Liver (tissue), 9 donors: Measurements from ENCODE around the gene KLHL24. TPM values are rescaled to one million over a fixed set of nuclear protein-coding genes. Genes with fewer than 3 reads are reported as not detected.

ENCODE experiments used
- DNase-seq: peaks from one replicate; pipeline ENCODE4 v3.0.0-alpha.2; 2017; ENCODE audit warnings: low spot score
- H3K27ac ChIP-seq, 2 donors: one replicate each; pipeline ENCODE4 v1.7.0; 2013; ENCODE audit warnings: inconsistent platforms in 2 of 2, low read length in 2 of 2, control low read depth in 1 of 2, low read depth in 1 of 2, mild to moderate bottlenecking in 1 of 2
- H3K27me3 ChIP-seq, 4 donors: one replicate each; pipeline versions ENCODE4 v1.6.1 to v1.7.0; 2013; ENCODE audit warnings: low read length in 3 of 4, inconsistent platforms in 1 of 4, mild to moderate bottlenecking in 1 of 4, moderate library complexity in 1 of 4; ENCODE audit not compliant: control insufficient read depth in 4 of 4, insufficient read depth in 4 of 4
- H3K36me3 ChIP-seq, 4 donors: one replicate each; pipeline versions ENCODE4 v1.6.1 to v1.7.0; 2013; ENCODE audit warnings: low read length in 3 of 4, mild to moderate bottlenecking in 3 of 4, low read depth in 1 of 4, moderate library complexity in 1 of 4; ENCODE audit not compliant: control insufficient read depth in 4 of 4, insufficient read depth in 3 of 4
- H3K4me1 ChIP-seq, 4 donors: one replicate each; pipeline versions ENCODE4 v1.6.1 to v1.7.0; 2013; ENCODE audit warnings: low read length in 3 of 4, mild to moderate bottlenecking in 3 of 4, moderate library complexity in 1 of 4; ENCODE audit not compliant: control insufficient read depth in 4 of 4, insufficient read depth in 4 of 4
- H3K4me3 ChIP-seq, 3 donors: one replicate each; pipeline versions ENCODE4 v1.6.1 to v1.7.0; 2013; ENCODE audit warnings: low read length in 3 of 3, control low read depth in 1 of 3, low read depth in 1 of 3, mild to moderate bottlenecking in 1 of 3
- H3K9ac ChIP-seq, 2 donors: one replicate each; pipeline ENCODE4 v1.7.0; 2013; ENCODE audit warnings: low read length in 2 of 2, mild to moderate bottlenecking in 2 of 2, moderate library complexity in 2 of 2, control low read depth in 1 of 2, low read depth in 1 of 2
- H3K9me3 ChIP-seq, 4 donors: one replicate each; pipeline versions ENCODE4 v1.6.1 to v1.7.0; 2013; ENCODE audit warnings: low read length in 3 of 4; ENCODE audit not compliant: control insufficient read depth in 4 of 4
- CTCF ChIP-seq: fragments of 150-350 bp; IDR thresholded peaks from 2 replicates; pipeline ENCODE4 v1.5.1; 2017; ENCODE audit warnings: improper control_type of control experiment, low read depth, low read length; ENCODE audit not compliant: missing input control
- EGR1 ChIP-seq, 2 donors: IDR thresholded peaks; 2 replicates each; pipeline ENCODE4 v1.6.1; 2016 to 2018; ENCODE audit warnings: antibody characterized with exemption in 2 of 2, low read depth in 2 of 2
- FOXA1 ChIP-seq: IDR thresholded peaks from 2 replicates; pipeline ENCODE4 v1.6.1; 2016; ENCODE audit warnings: antibody characterized with exemption
- FOXA2 ChIP-seq: IDR thresholded peaks from 2 replicates; pipeline ENCODE4 v1.6.1; 2016; ENCODE audit warnings: antibody characterized with exemption
- GABPA ChIP-seq, 2 donors: IDR thresholded peaks in 1 of 2; conservative IDR thresholded peaks in 1 of 2; 2 replicates each; pipeline ENCODE4 v1.6.1; 2016; ENCODE audit warnings: antibody characterized with exemption in 2 of 2, mild to moderate bottlenecking in 1 of 2, moderate library complexity in 1 of 2
- HNF4A ChIP-seq, 2 donors: conservative IDR thresholded peaks; 2 replicates each; pipeline ENCODE4 v1.6.1; 2016; ENCODE audit warnings: antibody characterized with exemption in 2 of 2, mild to moderate bottlenecking in 2 of 2
- HNF4G ChIP-seq: IDR thresholded peaks from 2 replicates; pipeline ENCODE4 v1.6.1; 2016; ENCODE audit warnings: antibody characterized with exemption
- JUND ChIP-seq, 2 donors: IDR thresholded peaks; 2 replicates each; pipeline ENCODE4 v1.6.1; 2016; ENCODE audit warnings: antibody characterized with exemption in 2 of 2
- NR2F2 ChIP-seq: IDR thresholded peaks from 2 replicates; pipeline ENCODE4 v1.6.1; 2016; ENCODE audit warnings: antibody characterized with exemption
- RAD21 ChIP-seq, 2 donors: IDR thresholded peaks; 2 replicates each; pipeline ENCODE4 v1.6.1; 2016; ENCODE audit warnings: antibody characterized with exemption in 2 of 2, mild to moderate bottlenecking in 2 of 2
- RXRA ChIP-seq, 2 donors: IDR thresholded peaks; 2 replicates each; pipeline ENCODE4 v1.6.1; 2017 to 2018; ENCODE audit warnings: antibody characterized with exemption in 2 of 2, mild to moderate bottlenecking in 1 of 2
- SP1 ChIP-seq: IDR thresholded peaks from 2 replicates; pipeline ENCODE4 v1.6.1; 2018; ENCODE audit warnings: antibody characterized with exemption, mild to moderate bottlenecking
- TAF1 ChIP-seq: conservative IDR thresholded peaks from 2 replicates; pipeline ENCODE4 v1.6.1; 2016; ENCODE audit warnings: antibody characterized with exemption, mild to moderate bottlenecking
- YY1 ChIP-seq: IDR thresholded peaks from 2 replicates; pipeline ENCODE4 v1.6.1; 2016; ENCODE audit warnings: antibody characterized with exemption, mild to moderate bottlenecking
- ZBTB33 ChIP-seq: IDR thresholded peaks from 2 replicates; pipeline ENCODE4 v1.6.1; 2016; ENCODE audit warnings: antibody characterized with exemption
- WGBS: extraction: QIAGEN DNeasy Blood & Tissue Kit; methylation state at CpG from one replicate; pipeline ENCODE4 v1.1.7; 2013; 5-methylcytosine and 5-hydroxymethylcytosine counted together
- polyA plus RNA-seq, 2 donors: library from polyadenylated mRNA; stranded (reverse) in 1 of 2; unstranded in 1 of 2; fragments of 200-250 nt in 1 of 2; fragments of >200 nt in 1 of 2; fragmentation: Nextera tagmentation in 1 of 2; extraction: Ambion mirVana in 1 of 2; gene quantifications; one replicate each; pipeline versions ENCODE4 v1.2.1 to v1.2.3, GENCODE V29; 2013 to 2015
- total RNA-seq, 2 donors: library from RNA; depleted of rRNA; stranded (reverse); fragments of >200 nt; gene quantifications; one replicate each; pipeline ENCODE4 v1.2.3, GENCODE V29; 2014
- TF ChIP-seq, protein P1 (sequence below): IDR thresholded peaks from 2 replicates; pipeline ENCODE4 v1.6.1; 2016; ENCODE audit warnings: antibody characterized with exemption
- TF ChIP-seq, protein P2 (sequence below): IDR thresholded peaks from 2 replicates; pipeline ENCODE4 v1.6.1; 2016; ENCODE audit warnings: antibody characterized with exemption
- TF ChIP-seq, protein P3 (sequence below): IDR thresholded peaks from 2 replicates; pipeline ENCODE4 v1.6.1; 2016; ENCODE audit warnings: antibody characterized with exemption, mild to moderate bottlenecking
- donor health status: healthy.
- donor health status: healthy.
- donor health status: healthy.
- donor health status: healthy.
- donor health status: healthy.

KLHL24 gene
- total and polyA plus RNA-seq, 4 donors: 6.4 to 81.8 (median 18.4) TPM

GRCh38 chr3:183619010-183619409 lies 16.4 kb upstream of the KLHL24 start:
- Histone ChIP-seq H3K27ac (no peak overlapping the region), H3K9ac (no peak overlapping the region), H3K36me3 (no peaks in the 10 kb centered on the region), H3K4me1 (no peaks in the 10 kb centered on the region), H3K4me3 (no peak overlapping the region), H3K27me3 (no peaks in the 10 kb centered on the region), H3K9me3 (no peaks in the 10 kb centered on the region)
- DNase-seq: no peak
- no peak for TF ChIP-seq ZBTB33
- TF ChIP-seq CTCF: no peak
- no peak for TF ChIP-seq YY1
- no peak for TF ChIP-seq SP1
- no peak for TF ChIP-seq FOXA1
- TF ChIP-seq JUND (IDR thresholded peaks at IDR 0.05): no peak
- TF ChIP-seq GABPA (IDR thresholded peaks at IDR 0.05 in 1 of 2, conservative IDR thresholded peaks at IDR 0.05 in 1 of 2): no peak
- TF ChIP-seq, protein P1, sequence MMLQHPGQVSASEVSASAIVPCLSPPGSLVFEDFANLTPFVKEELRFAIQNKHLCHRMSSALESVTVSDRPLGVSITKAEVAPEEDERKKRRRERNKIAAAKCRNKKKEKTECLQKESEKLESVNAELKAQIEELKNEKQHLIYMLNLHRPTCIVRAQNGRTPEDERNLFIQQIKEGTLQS: no peak
- TF ChIP-seq, protein P2, sequence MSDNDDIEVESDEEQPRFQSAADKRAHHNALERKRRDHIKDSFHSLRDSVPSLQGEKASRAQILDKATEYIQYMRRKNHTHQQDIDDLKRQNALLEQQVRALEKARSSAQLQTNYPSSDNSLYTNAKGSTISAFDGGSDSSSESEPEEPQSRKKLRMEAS: no peak
- no peak for TF ChIP-seq EGR1 (IDR thresholded peaks at IDR 0.05; ENCODE audit: low read depth in 2 of 2)
- TF ChIP-seq RAD21 (IDR thresholded peaks at IDR 0.05): no peak
- no peak for TF ChIP-seq NR2F2
- TF ChIP-seq HNF4A (conservative IDR thresholded peaks at IDR 0.05): no peak
- no peak for TF ChIP-seq TAF1
- TF ChIP-seq HNF4G: no peak
- 83% methylated on average over 4 of the region's 4 CpGs for WGBS

- Histone ChIP-seq H3K9me3 (no peaks in the 10 kb centered on the region), H3K36me3 (no peaks in the 10 kb centered on the region), H3K27me3 (no peaks in the 10 kb centered on the region), H3K4me3 (no peak overlapping the region), H3K9ac (no peak overlapping the region), H3K4me1 (no peaks in the 10 kb centered on the region), H3K27ac (no peak overlapping the region)
- TF ChIP-seq, protein P2: no peak
- TF ChIP-seq EGR1 (IDR thresholded peaks at IDR 0.05; ENCODE audit: low read depth in 2 of 2) (no peak), TAF1 (no peak), GABPA (IDR thresholded peaks at IDR 0.05 in 1 of 2, conservative IDR thresholded peaks at IDR 0.05 in 1 of 2) (no peak), FOXA2 (no peak), CTCF (no peak), NR2F2 (no peak), JUND (IDR thresholded peaks at IDR 0.05) (no peak), RXRA (IDR thresholded peaks at IDR 0.05) (no peak), RAD21 (IDR thresholded peaks at IDR 0.05) (no peak), ZBTB33 (no peak), YY1 (no peak), FOXA1 (no peak)
- TF ChIP-seq, protein P1: no peak
- TF ChIP-seq, protein P3, sequence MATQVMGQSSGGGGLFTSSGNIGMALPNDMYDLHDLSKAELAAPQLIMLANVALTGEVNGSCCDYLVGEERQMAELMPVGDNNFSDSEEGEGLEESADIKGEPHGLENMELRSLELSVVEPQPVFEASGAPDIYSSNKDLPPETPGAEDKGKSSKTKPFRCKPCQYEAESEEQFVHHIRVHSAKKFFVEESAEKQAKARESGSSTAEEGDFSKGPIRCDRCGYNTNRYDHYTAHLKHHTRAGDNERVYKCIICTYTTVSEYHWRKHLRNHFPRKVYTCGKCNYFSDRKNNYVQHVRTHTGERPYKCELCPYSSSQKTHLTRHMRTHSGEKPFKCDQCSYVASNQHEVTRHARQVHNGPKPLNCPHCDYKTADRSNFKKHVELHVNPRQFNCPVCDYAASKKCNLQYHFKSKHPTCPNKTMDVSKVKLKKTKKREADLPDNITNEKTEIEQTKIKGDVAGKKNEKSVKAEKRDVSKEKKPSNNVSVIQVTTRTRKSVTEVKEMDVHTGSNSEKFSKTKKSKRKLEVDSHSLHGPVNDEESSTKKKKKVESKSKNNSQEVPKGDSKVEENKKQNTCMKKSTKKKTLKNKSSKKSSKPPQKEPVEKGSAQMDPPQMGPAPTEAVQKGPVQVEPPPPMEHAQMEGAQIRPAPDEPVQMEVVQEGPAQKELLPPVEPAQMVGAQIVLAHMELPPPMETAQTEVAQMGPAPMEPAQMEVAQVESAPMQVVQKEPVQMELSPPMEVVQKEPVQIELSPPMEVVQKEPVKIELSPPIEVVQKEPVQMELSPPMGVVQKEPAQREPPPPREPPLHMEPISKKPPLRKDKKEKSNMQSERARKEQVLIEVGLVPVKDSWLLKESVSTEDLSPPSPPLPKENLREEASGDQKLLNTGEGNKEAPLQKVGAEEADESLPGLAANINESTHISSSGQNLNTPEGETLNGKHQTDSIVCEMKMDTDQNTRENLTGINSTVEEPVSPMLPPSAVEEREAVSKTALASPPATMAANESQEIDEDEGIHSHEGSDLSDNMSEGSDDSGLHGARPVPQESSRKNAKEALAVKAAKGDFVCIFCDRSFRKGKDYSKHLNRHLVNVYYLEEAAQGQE: no peak
- DNase-seq: no peak
Measured at GRCh38 chr3:183619624-183620251, 15.7 kb upstream of the KLHL24 start.
